ENCODE results near the gene XPO1.

GRCh38 chr2:61562615-61563014, 24.5 kb upstream of the XPO1 start:
- TF ChIP-seq CTCF (IDR thresholded peaks at IDR 0.05; ENCODE audit: borderline replicate concordance, extremely low read depth, low read length, poor library complexity, severe bottlenecking) (no peak), EZH2 (IDR thresholded peaks at IDR 0.05; ENCODE audit: borderline replicate concordance, low read depth, low read length, severe bottlenecking) (no peak)

Measured in DND-41 (cell line).